IPS-18c (cell line): ENCODE data around the gene POLA2.
"Not testable (repeated sequence)": the region's sequence is repeated elsewhere in the genome, so short reads cannot be mapped to it uniquely, and the experiment has no call there.

Source experiments
- H3K4me3 ChIP-seq: 2 replicates; pipeline ENCODE4 v1.7.0; 2013; ENCODE audit warnings: low read depth, mild to moderate bottlenecking, low read length, moderate library complexity; ENCODE audit not compliant: insufficient read depth
- H3K9me3 ChIP-seq: one replicate; pipeline ENCODE4 v1.6.1; 2013; ENCODE audit warnings: mild to moderate bottlenecking, low read length, moderate library complexity; ENCODE audit not compliant: control insufficient read depth, insufficient read depth

POLA2 gene

GRCh38 chr11:65236194-65237059 is 25.3 kb upstream of the POLA2 start:
- peaks cover 2% of the 10 kb centered on the region for H3K9me3 ChIP-seq
- no peak overlapping the region for H3K4me3 ChIP-seq

GRCh38 chr11:65238302-65238701 is 23.5 kb upstream of the POLA2 start:
- H3K9me3 ChIP-seq, H3K4me3 ChIP-seq: not testable (repeated sequence)

- H3K4me3 ChIP-seq = no peak overlapping the region
- H3K9me3 ChIP-seq = peaks cover 2% of the 10 kb centered on the region
Observed at GRCh38 chr11:65241134-65241533, 20.6 kb upstream of the POLA2 start.

- Histone ChIP-seq H3K4me3 (no peak overlapping the region), H3K9me3 (peaks cover 2% of the 10 kb centered on the region)
Observed at GRCh38 chr11:65241692-65242091, 20.1 kb upstream of the POLA2 start.

- Histone ChIP-seq H3K9me3 (peaks cover under 1% of the 10 kb centered on the region), H3K4me3 (no peak overlapping the region)
Observed at GRCh38 chr11:65242389-65242788, 19.4 kb upstream of the POLA2 start.

- Histone ChIP-seq H3K9me3 (no peaks in the 10 kb centered on the region), H3K4me3 (no peak overlapping the region)
Observed at GRCh38 chr11:65243797-65244196, 18.0 kb upstream of the POLA2 start.

- not testable (repeated sequence) for H3K4me3 ChIP-seq, H3K9me3 ChIP-seq
Observed at GRCh38 chr11:65245046-65245445, 16.7 kb upstream of the POLA2 start.

- no peak overlapping the region for H3K4me3 ChIP-seq
- no peaks in the 10 kb centered on the region for H3K9me3 ChIP-seq
Observed at GRCh38 chr11:65246506-65246905, 15.3 kb upstream of the POLA2 start.

GRCh38 chr11:65248184-65248710 is 13.5 kb upstream of the POLA2 start:
- not testable (repeated sequence) for H3K4me3 ChIP-seq, H3K9me3 ChIP-seq

- H3K9me3 ChIP-seq = no peaks in the 10 kb centered on the region
- H3K4me3 ChIP-seq = no peak overlapping the region
Observed at GRCh38 chr11:65251476-65251875, 10.3 kb upstream of the POLA2 start.

GRCh38 chr11:65254724-65255123 is 7.0 kb upstream of the POLA2 start:
- H3K9me3 ChIP-seq = no peaks in the 10 kb centered on the region
- H3K4me3 ChIP-seq = no peak overlapping the region

GRCh38 chr11:65258988-65259387 is 2.8 kb upstream of the POLA2 start:
- H3K9me3 ChIP-seq = no peaks in the 10 kb centered on the region
- no peak overlapping the region for H3K4me3 ChIP-seq

GRCh38 chr11:65260302-65260701 is 1.5 kb upstream of the POLA2 start:
- Histone ChIP-seq H3K4me3 (no peak overlapping the region), H3K9me3 (no peaks in the 10 kb centered on the region)

GRCh38 chr11:65260756-65261590 is 789 bp upstream of the POLA2 start:
- H3K4me3 ChIP-seq = peak overlapping the region; percentile 52
- H3K9me3 ChIP-seq = no peaks in the 10 kb centered on the region

GRCh38 chr11:65262381-65262680 is 569 bp downstream of the POLA2 start:
- H3K9me3 ChIP-seq = no peaks in the 10 kb centered on the region
- peak overlapping the region; percentile 84 for H3K4me3 ChIP-seq

GRCh38 chr11:65262776-65263175 is 1.0 kb downstream of the POLA2 start:
- Histone ChIP-seq H3K4me3 (peak overlapping the region; percentile 84), H3K9me3 (no peaks in the 10 kb centered on the region)

- not testable (repeated sequence) for H3K9me3 ChIP-seq, H3K4me3 ChIP-seq
Observed at GRCh38 chr11:65264747-65265146, 3.0 kb downstream of the POLA2 start.

- H3K9me3 ChIP-seq = no peaks in the 10 kb centered on the region
- no peak overlapping the region for H3K4me3 ChIP-seq
Observed at GRCh38 chr11:65266210-65266609, 4.4 kb downstream of the POLA2 start.
